Prostate gland (tissue), 2 donors: ENCODE results near the gene NME8. TPM values are rescaled to one million over a fixed set of nuclear protein-coding genes. Genes with fewer than 3 reads are reported as not detected.
"Not testable (repeated sequence)": the region's sequence is repeated elsewhere in the genome, so short reads cannot be mapped to it uniquely, and the experiment has no call there.

ENCODE experiments used
- DNase-seq: peaks from one replicate; pipeline ENCODE4 v3.0.0-alpha.2; 2019; ENCODE audit warnings: low spot score
- H3K27ac ChIP-seq, 2 donors: fragments of 200-600 bp; sonication (generic); 2 replicates each; pipeline ENCODE4 v1.5.1; 2017 to 2019
- H3K27me3 ChIP-seq: fragments of 200-600 bp; sonication (generic); replicated peaks from 2 replicates; pipeline ENCODE4 v1.5.1; 2019; ENCODE audit not compliant: insufficient read depth
- H3K36me3 ChIP-seq, 2 donors: fragments of 200-600 bp; sonication (generic); 1 replicate in 1 of 2; 2 replicates in 1 of 2; pipeline versions ENCODE4 v1.5.1 to v1.8.1; 2017 to 2019
- H3K4me1 ChIP-seq: fragments of 200-600 bp; sonication (generic); replicated peaks from 2 replicates; pipeline ENCODE4 v1.5.1; 2019
- H3K4me3 ChIP-seq, 2 donors: fragments of 200-600 bp; sonication (generic); 2 replicates each; pipeline ENCODE4 v1.5.1; 2017 to 2019
- H3K9me3 ChIP-seq: fragments of 200-600 bp; sonication (generic); 2 replicates; pipeline ENCODE4 v1.5.1; 2017
- CTCF ChIP-seq, 4 experiments: fragments of 200-600 bp in 2 of 4; fragments of 450-650 bp in 2 of 4; sonication (generic) in 2 of 4; IDR thresholded peaks; 1 replicate in 3 of 4; 2 replicates in 1 of 4; pipeline ENCODE4 v1.5.1; 2016 to 2019; ENCODE audit warnings: antibody characterized with exemption in 4 of 4, mild to moderate bottlenecking in 2 of 4, moderate library complexity in 2 of 4
- POLR2A ChIP-seq: fragments of 450-650 bp; IDR thresholded peaks from one replicate; pipeline ENCODE4 v1.6.1; 2016; ENCODE audit warnings: antibody characterized with exemption, mild to moderate bottlenecking
- POLR2AphosphoS5 ChIP-seq: sonication (generic); formaldehyde crosslinking; IDR thresholded peaks from one replicate; pipeline ENCODE4 v1.6.1; 2017; ENCODE audit warnings: antibody characterized with exemption
- WGBS: methylation state at CpG from one replicate; pipeline ENCODE4 v1.1.5; 2018; 5-methylcytosine and 5-hydroxymethylcytosine counted together
- intact Hi-C: fragments of 100-400 bp; cut with DNase I; formaldehyde crosslinking; loops from one replicate; pipeline ENCODE4 v1.14.2; 2022
- total RNA-seq, 2 donors: library from RNA; depleted of rRNA; stranded (reverse); fragments of >200 nt; gene quantifications; one replicate each; pipeline ENCODE4 v1.1.0, GENCODE V29; 2016

The NME8 gene
- under 1 TPM in 1 of 2 donors, not detected in 1; 0.91 TPM for total RNA-seq

GRCh38 chr7:37848297-37848696, at the start of gene NME8:
Gene NME8 (plus strand): TSS chr7:37848597. CDS start chr7:37850267, 1,670 bp downstream.
- Histone ChIP-seq H3K36me3 (no peaks in the 10 kb centered on the region), H3K4me1 (no peaks in the 10 kb centered on the region), H3K4me3 (no peak within 1 kb of the TSS), H3K27me3 (peaks cover 3% of the 10 kb centered on the region), H3K27ac (no peak within 1 kb of the TSS), H3K9me3 (no peaks in the 10 kb centered on the region)
- 76% methylated on average over 7 of the region's 7 CpGs for WGBS
- intact Hi-C loops, result no loop called here
- TF ChIP-seq CTCF (IDR thresholded peaks at IDR 0.05) (no peak), POLR2A (no peak), POLR2AphosphoS5 (no peak)
- no peak for DNase-seq

- intact Hi-C loops, result no loop called here
- TF ChIP-seq POLR2A (no peak), POLR2AphosphoS5 (no peak), CTCF (IDR thresholded peaks at IDR 0.05) (no peak)
- H3K27ac ChIP-seq, result no peak overlapping the region
- no peaks in the 10 kb centered on the region for H3K27me3 ChIP-seq
- no peaks in the 10 kb centered on the region for H3K9me3 ChIP-seq
- 92% methylated on average over 2 of the region's 2 CpGs for WGBS
- DNase-seq, result no peak
- no peaks in the 10 kb centered on the region for H3K4me1 ChIP-seq
- no peak overlapping the region for H3K4me3 ChIP-seq
- no peaks in the 10 kb centered on the region for H3K36me3 ChIP-seq
Observed at GRCh38 chr7:37806152-37806551, 42.2 kb upstream of the NME8 start.

GRCh38 chr7:37812161-37812580, 36.2 kb upstream of the NME8 start:
- DNase-seq, H3K9me3 ChIP-seq, H3K4me3 ChIP-seq, H3K4me1 ChIP-seq, H3K27ac ChIP-seq, H3K36me3 ChIP-seq, H3K27me3 ChIP-seq, intact Hi-C loops: not testable (repeated sequence)
- WGBS, result 85% methylated on average over 1 of the region's 1 CpG

GRCh38 chr7:37815671-37816371, 32.6 kb upstream of the NME8 start:
- no peaks in the 10 kb centered on the region for H3K27me3 ChIP-seq
- no peaks in the 10 kb centered on the region for H3K9me3 ChIP-seq
- 83% methylated on average over 2 of the region's 2 CpGs for WGBS
- H3K4me1 ChIP-seq, result no peaks in the 10 kb centered on the region
- no peak overlapping the region for H3K4me3 ChIP-seq
- TF ChIP-seq CTCF (IDR thresholded peaks at IDR 0.05) (no peak), POLR2AphosphoS5 (no peak), POLR2A (no peak)
- DNase-seq, result no peak
- H3K27ac ChIP-seq, result no peak overlapping the region
- no peaks in the 10 kb centered on the region for H3K36me3 ChIP-seq
- intact Hi-C loops, result no loop called here

GRCh38 chr7:37816922-37817590, 31.3 kb upstream of the NME8 start:
- Histone ChIP-seq H3K27me3 (no peaks in the 10 kb centered on the region), H3K36me3 (no peaks in the 10 kb centered on the region), H3K4me1 (no peaks in the 10 kb centered on the region), H3K27ac (no peak overlapping the region), H3K9me3 (no peaks in the 10 kb centered on the region), H3K4me3 (no peak overlapping the region)
- no peak for DNase-seq
- 89% methylated on average over 3 of the region's 3 CpGs for WGBS
- intact Hi-C loops, result no loop called here
- TF ChIP-seq CTCF (IDR thresholded peaks at IDR 0.05), result no peak
- TF ChIP-seq POLR2A, result no peak
- no peak for TF ChIP-seq POLR2AphosphoS5
